ENCODE measurements around the gene FAIM.

DNA sequence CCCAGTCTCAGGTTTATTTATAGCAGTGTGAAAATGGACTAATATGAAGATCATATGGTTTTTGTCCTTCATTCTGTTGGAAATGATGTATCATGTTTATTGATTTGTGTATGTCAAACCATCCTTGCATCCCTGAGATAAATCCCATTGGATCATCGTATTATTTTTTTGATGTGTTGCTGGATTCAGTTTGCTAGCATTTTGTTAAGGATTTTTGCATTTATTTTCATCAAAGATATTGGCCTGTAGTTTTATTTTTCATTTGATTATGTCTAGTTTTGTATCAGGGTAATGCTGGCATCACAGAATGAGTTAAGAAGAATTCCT is 34.3 kb downstream of the FAIM start:
- TF ChIP-seq, protein P1, sequence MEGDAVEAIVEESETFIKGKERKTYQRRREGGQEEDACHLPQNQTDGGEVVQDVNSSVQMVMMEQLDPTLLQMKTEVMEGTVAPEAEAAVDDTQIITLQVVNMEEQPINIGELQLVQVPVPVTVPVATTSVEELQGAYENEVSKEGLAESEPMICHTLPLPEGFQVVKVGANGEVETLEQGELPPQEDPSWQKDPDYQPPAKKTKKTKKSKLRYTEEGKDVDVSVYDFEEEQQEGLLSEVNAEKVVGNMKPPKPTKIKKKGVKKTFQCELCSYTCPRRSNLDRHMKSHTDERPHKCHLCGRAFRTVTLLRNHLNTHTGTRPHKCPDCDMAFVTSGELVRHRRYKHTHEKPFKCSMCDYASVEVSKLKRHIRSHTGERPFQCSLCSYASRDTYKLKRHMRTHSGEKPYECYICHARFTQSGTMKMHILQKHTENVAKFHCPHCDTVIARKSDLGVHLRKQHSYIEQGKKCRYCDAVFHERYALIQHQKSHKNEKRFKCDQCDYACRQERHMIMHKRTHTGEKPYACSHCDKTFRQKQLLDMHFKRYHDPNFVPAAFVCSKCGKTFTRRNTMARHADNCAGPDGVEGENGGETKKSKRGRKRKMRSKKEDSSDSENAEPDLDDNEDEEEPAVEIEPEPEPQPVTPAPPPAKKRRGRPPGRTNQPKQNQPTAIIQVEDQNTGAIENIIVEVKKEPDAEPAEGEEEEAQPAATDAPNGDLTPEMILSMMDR (IDR thresholded peaks at IDR 0.05): no peak
- no peak for TF ChIP-seq POLR2A (IDR thresholded peaks at IDR 0.05)
